ENCODE measurements around the gene THSD4.

The THSD4 gene

GRCh38 chr15:71603379-71603778 lies 488.1 kb downstream of the THSD4 start:
- no peak for DNase-seq

DNA sequence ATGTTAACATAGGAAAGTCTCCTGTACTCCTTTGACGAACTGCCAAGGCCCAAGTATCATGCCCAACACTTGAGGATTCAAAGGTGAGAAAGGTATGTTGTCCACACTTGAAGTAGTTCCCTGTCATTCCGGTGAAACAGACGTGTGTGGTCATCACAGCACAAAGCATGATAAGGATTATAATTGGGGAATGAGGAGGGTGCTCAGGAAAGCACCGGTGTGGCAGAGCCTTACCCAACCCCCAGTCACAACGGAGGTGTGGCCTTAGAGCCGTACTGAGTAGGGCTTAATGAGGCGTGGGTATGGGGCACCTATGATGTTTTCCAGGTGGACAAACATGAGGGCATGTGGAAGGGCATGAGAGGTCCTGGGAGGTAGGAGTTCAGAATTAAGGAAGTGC lies 492.1 kb downstream of the THSD4 start:
- no peak for DNase-seq

- DNase-seq = no peak
Measured at GRCh38 chr15:71610728-71611552, 495.7 kb downstream of the THSD4 start.

DNA sequence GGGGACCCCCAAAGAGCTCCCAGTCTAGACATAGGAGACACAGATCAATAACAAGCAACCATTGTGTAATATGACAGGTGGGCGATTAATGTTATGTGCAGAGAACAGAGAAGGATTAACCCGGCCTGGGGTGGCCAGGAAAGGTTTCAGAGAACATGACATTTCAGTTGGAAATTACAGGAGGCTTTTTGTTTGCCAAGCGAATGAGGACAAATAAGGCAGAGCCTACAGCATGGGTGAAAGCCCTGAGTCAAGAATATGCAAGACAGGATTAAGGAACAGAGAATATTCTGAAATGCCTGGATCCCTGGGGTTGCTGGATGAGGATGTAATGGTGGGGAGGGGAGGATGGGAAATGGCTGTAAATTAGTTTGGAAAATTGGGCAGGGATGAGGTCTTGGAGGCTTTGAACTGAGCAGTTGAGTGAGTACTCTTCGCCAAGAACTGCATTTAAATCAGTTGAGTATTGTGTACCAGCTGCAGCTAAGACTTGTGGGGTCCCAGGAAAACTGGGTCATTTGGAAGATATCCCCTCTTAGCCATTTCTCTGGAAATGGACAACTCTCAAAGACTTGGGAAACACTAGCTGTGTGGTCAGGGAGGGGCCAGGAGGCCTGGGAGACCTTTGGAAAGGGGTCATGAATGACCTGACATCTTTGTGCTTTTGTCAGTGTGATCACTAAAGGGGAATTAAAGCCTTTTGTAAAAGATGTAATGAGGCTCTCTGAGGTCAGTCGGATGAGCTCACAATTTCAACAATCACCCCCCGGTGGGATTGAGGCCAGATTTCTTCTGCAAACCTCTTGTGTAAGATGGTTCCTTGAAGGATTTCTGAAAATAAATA lies 496.5 kb downstream of the THSD4 start:
- no peak for DNase-seq

- DNase-seq = no peak
Measured at GRCh38 chr15:71612397-71612722, 497.1 kb downstream of the THSD4 start.

DNA sequence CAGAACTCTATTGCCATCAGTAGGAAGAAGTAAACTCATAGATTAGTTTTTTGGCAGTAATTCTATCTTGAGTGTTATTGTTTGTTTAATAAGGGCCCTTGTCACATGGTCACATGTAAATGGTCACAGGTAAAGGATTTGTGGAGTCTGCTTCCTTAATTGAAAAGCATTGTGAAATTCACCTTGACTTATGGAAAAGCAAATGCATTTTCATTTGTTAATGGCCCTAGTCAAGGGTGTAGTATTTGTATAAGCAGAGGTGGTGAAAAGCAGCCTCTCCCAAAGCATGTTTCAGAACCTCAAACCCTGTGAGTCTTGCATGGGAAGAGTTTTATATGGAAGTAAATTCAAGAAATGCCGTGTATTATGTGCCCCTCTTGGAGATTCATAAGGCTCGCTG lies 497.6 kb downstream of the THSD4 start:
- DNase-seq = no peak

DNA sequence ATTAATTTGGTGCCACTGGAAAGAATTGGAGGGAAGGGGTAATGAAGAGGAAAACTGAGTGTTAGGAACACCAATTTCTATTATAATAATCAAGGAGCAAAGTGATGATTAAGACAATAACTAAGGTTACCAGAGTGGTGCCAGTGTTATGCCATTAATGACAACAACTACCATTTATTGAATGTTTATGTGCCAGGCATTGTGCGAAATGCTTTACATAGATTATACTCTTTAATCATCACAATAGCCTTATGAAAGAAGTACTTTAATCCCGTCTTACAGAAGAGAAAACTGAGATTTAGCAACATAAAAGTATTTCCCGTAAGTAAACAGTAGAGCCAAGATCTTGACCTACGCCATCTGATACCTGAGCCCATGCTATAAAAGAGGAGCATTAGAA lies 507.8 kb downstream of the THSD4 start:
- no peak for DNase-seq

GRCh38 chr15:71626596-71627088 lies 511.4 kb downstream of the THSD4 start:
- no peak for DNase-seq

DNA sequence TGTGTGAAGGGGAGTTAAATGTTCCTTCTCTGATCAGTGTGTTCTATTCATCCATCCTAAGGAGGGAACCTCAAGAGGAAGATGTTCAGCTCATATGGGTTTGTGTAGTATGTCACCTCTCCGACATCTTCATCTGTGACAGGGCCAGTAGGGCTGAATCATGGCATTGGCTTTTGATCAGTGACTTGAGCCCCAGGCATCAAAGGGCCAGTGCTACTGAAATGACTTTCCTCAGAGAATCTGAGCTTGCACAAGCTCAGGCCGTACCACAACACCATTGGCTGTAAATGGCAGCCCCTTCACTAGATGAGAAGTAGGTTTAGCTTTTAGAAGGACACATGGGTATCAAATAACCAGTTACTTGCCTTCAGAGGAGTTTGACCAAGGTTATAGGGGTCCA lies 511.9 kb downstream of the THSD4 start:
- no peak for DNase-seq

GRCh38 chr15:71627604-71628003 lies 512.3 kb downstream of the THSD4 start:
- no peak for DNase-seq

DNA sequence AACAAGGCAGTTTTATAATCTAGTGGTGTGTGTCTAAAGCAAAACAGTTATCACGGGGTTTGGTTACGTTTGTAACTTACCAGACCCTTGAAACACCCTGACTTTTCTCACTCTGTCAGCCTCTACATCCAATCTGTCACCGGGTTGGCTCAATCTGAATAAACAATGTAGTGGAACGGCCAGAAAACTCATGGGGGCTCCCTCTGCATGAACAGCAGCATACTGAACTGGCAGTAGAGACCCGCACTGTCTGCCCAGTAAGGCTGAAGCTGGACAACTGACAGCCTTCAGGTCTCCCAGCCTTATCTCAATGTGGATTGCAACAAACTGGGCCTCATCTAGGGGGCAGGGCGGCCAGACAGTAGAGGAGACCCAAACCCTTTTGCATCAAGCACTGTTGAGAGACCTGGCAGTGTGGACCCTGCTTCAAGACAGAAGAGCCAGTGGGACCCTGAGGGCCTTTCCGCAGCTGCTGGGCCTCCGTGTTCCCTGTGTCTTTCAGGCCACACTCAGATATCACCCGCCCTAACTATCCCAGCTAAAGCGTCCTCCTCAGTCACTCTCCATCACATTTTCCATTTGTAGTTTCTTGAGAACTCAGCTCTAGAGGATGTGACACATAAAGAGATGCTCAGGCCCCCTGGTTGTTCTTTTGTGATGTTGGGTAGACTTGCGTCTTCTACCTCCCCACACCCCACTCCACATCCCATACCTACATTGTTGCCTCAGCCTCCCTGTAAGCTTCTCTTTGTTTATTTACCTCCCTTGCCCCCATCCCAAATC lies 513.9 kb downstream of the THSD4 start:
- DNase-seq = no peak

- DNase-seq = no peak
Measured at GRCh38 chr15:71629781-71630474, 514.7 kb downstream of the THSD4 start.

GRCh38 chr15:71630475-71630809 lies 515.2 kb downstream of the THSD4 start:
- no peak for DNase-seq

DNA sequence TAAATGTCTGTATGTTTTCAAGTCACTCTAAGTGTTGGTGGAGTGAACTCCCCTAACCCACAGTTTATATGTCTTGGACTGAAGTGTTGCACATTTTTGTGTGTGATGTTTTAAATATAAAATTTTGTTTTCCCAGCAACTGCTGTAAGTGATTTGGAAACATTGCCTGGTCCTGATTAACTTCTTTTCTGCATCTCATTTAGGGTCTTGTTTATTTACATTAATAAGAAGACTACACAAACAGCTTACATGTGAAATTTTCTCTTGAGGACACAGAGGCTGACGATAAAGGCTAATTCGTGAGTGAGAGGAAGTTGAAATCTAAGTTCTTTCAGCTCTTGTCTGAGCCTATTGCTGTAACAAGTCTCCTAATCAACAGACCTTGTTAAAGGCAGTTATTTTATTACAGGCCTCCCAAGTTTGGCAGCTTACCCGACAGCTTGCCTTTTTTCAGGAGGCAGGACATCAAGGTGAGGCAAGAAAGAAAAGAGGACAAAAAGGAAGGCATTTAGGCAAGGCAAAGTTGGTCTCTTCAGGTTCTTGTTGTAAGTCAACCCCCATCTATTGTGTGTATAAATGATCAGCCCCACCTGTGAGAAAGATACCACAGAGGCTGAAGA lies 517.4 kb downstream of the THSD4 start:
- DNase-seq = no peak

DNA sequence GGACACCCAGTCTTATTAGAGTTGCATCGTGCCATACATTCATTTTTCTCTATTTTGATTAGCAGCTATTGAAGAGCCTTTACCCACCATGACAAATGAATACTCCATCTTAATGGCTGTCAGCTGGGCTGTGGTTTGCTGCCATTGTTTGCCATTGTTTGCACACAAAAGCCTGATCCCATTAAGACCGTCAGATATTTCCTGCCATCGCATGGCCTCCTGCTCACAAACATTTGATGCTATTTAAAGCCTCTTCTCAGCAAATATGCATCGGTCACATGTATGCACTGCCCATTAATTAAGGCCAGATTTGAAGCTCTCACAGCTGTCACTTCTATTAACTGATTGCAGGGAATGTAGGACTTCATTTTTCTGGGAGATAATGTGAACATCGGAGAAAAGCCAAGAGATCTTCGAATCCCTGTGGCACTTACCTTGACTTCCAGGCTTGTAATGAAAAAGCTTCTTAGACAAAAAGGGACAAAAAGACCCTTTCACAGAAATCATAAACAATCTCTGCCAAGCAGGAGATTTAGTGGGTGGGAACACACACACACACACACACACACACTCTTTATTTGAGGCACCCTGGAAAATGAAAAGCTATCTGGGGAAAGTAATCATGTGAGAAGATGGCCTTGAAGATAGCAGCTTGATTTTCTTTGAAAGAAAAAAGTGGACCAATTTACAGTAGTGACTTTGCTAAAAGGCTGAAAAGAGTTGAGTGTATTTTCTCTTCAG lies 519.7 kb downstream of the THSD4 start:
- no peak for DNase-seq

DNA sequence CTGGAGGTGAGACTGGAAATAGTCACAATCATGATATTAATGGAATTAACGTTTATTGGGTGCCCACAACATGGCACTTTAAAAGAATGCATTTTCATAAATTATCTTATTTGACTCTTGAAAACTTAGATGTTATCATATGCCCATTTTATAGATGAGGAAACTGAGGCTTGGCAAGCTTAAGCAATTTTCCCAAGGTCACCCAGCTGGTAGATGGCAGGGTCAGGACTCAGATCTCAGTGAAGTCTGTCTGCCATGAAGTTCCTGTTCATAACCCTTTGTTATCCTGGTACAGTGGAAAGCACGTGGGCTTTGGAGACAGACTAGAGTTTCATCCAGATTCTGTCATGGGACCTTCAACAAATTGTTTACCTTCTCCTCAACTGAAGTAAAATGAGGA lies 520.5 kb downstream of the THSD4 start:
- DNase-seq = no peak

- no peak for DNase-seq
Measured at GRCh38 chr15:71638876-71639275, 523.6 kb downstream of the THSD4 start.

GRCh38 chr15:71639471-71639870 lies 524.2 kb downstream of the THSD4 start:
- no peak for DNase-seq

- DNase-seq = no peak
Measured at GRCh38 chr15:71643918-71644317, 528.6 kb downstream of the THSD4 start.

- no peak for DNase-seq
Measured at GRCh38 chr15:71646767-71647486, 531.7 kb downstream of the THSD4 start.

GRCh38 chr15:71647487-71647808 lies 532.2 kb downstream of the THSD4 start:
- no peak for DNase-seq

All from cerebellar nuclear complex (tissue), 1 donor.